ENCODE results near the gene CRIP1. TPM values are rescaled to one million over a fixed set of nuclear protein-coding genes. Genes with fewer than 3 reads are reported as not detected.
A peak's percentile ranks its signal among the peaks of the same experiment; 100 is the strongest.

Gene CRIP1
- total RNA-seq, 1 experiment from 2014 or later: 6.9 TPM

DNA sequence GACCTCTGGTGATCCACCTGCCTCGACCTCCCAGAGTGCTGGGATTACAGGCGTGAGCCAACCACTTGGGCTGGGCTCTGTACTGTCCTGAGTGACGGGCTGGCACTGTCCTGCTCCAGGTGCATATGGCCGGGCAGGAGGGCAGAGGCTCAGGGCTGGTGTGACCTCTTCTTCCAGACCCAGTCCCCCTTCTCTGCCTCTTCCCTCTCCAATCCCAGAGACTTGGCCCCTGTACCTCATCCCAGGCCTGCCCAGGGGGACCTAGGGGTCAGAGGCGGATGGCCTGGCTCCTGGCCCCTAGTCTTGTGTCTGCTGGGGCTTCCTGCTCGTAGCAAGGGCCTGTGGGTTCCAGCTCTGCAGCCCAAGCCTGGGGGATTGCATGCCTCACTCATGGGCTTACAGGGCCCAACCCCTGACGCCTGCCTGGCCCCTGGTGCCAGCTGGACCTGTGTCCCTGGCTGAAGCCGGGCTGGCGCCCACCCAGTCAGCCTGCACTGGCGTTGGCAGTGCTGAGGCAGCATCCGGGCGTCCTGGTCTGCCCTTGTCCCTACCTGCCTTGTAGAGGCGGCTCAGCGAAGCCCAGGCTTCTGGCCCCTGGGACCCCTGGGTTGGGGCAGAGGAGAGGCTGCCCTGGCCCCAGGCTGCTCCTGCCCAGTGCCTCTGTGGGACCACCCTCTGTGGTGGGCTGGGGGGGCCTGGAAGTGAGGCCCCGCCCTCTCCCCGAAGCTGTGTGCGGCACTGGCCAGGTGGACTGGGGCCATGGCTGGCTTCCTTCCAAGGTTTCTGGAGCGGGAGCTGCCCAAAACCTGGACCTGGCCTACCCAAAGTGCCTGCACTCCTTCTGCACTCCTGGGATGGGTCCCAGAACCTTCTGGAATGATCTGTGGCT is 8.7 kb downstream of the CRIP1 start:
- Histone ChIP-seq H2BK120ac (ENCODE audit: low read depth, low read length, poor library complexity, severe bottlenecking) (no peak overlapping the region), H3T11ph (ENCODE audit: low read length) (no peak overlapping the region), H3K79me1 (ENCODE audit: insufficient read depth, low read depth, low read length, poor library complexity, severe bottlenecking) (no peaks in the 10 kb centered on the region), H4K5ac (ENCODE audit: insufficient read length, low read depth, low read length) (no peak overlapping the region), H2BK12ac (ENCODE audit: insufficient read length, low read depth, low read length) (no peak overlapping the region), H3K4me2 (ENCODE audit: insufficient read depth, insufficient read length, low read length) (no peak overlapping the region), H3K56ac (ENCODE audit: insufficient read length, low read depth, low read length) (no peak overlapping the region), H3K79me2 (ENCODE audit: insufficient read depth, low read length) (no peaks in the 10 kb centered on the region), H3K4me1 (ENCODE audit: insufficient read depth, low read length) (no peaks in the 10 kb centered on the region), H3K27me3 (ENCODE audit: insufficient read depth, low read length) (no peaks in the 10 kb centered on the region), H3K23me2 (ENCODE audit: insufficient read length, low read depth, low read length, poor library complexity, severe bottlenecking) (no peaks in the 10 kb centered on the region), H3K27ac (ENCODE audit: insufficient read length, low read depth, low read length) (no peak overlapping the region), H3K9ac (ENCODE audit: extremely low read depth, insufficient read length, low read length) (no peak overlapping the region), H4K91ac (ENCODE audit: insufficient read length, low read depth, low read length) (no peak overlapping the region), H2AFZ (ENCODE audit: low read length) (no peak overlapping the region), H3K9me3 (ENCODE audit: control insufficient read depth, low read depth, low read length) (no peaks in the 10 kb centered on the region), H4K8ac (replicated peaks; ENCODE audit: insufficient read length, low read depth, low read length) (no peak overlapping the region), H4K20me1 (ENCODE audit: control insufficient read depth, insufficient read depth, insufficient read length) (no peaks in the 10 kb centered on the region), H2BK5ac (ENCODE audit: insufficient read length, low read length) (no peak overlapping the region), H3K14ac (ENCODE audit: insufficient read depth, low read length) (no peak overlapping the region; the same call in 1 of the 2 replicates), H2AK5ac (ENCODE audit: insufficient read length, low read length) (no peak overlapping the region), H2BK20ac (ENCODE audit: low read depth, low read length, poor library complexity, severe bottlenecking) (no peak overlapping the region), H3K23ac (ENCODE audit: insufficient read length, low read depth, low read length) (no peak overlapping the region), H2BK15ac (ENCODE audit: low read depth, low read length) (no peak overlapping the region), H3K4ac (ENCODE audit: low read depth, low read length) (no peak overlapping the region), H3K18ac (ENCODE audit: insufficient read length, low read depth, low read length) (no peak overlapping the region)
- peaks cover 0 to 4% of the 10 kb centered on the region in 2 experiments; a peak in 1 of 5 replicates for H3K9me3 Mint-ChIP-seq
- no peaks in the 10 kb centered on the region for H3K27me3 Mint-ChIP-seq (ENCODE audit: low read depth)
- DNase-seq: peak; percentile 18
- TF ChIP-seq, protein P1, sequence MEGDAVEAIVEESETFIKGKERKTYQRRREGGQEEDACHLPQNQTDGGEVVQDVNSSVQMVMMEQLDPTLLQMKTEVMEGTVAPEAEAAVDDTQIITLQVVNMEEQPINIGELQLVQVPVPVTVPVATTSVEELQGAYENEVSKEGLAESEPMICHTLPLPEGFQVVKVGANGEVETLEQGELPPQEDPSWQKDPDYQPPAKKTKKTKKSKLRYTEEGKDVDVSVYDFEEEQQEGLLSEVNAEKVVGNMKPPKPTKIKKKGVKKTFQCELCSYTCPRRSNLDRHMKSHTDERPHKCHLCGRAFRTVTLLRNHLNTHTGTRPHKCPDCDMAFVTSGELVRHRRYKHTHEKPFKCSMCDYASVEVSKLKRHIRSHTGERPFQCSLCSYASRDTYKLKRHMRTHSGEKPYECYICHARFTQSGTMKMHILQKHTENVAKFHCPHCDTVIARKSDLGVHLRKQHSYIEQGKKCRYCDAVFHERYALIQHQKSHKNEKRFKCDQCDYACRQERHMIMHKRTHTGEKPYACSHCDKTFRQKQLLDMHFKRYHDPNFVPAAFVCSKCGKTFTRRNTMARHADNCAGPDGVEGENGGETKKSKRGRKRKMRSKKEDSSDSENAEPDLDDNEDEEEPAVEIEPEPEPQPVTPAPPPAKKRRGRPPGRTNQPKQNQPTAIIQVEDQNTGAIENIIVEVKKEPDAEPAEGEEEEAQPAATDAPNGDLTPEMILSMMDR (conservative IDR thresholded peaks at IDR 0.05): no peak
- H3K36me3 Mint-ChIP-seq (ENCODE audit: insufficient read depth in 1 of 3, low read depth in 3 of 3): peaks cover 0 to 5% (median 0%) of the 10 kb centered on the region in 3 experiments; a peak in 3 of 7 replicates
- no CpG with 5 or more reads among the region's 18 CpGs for WGBS (ENCODE audit: extremely low coverage, insufficient read length, low lambda C conversion rate)
- no peak overlapping the region for H3K27ac Mint-ChIP-seq
- peaks cover 0 to 9% of the 10 kb centered on the region in 2 experiments; a peak in 2 of 4 replicates for H3K4me1 Mint-ChIP-seq
- no peak overlapping the region for H3K4me3 Mint-ChIP-seq
